ENCODE data around the gene CLTB.
"Not testable (repeated sequence)": the region's sequence is repeated elsewhere in the genome, so short reads cannot be mapped to it uniquely, and the experiment has no call there.

CLTB gene, protein sequence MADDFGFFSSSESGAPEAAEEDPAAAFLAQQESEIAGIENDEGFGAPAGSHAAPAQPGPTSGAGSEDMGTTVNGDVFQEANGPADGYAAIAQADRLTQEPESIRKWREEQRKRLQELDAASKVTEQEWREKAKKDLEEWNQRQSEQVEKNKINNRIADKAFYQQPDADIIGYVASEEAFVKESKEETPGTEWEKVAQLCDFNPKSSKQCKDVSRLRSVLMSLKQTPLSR

DNA sequence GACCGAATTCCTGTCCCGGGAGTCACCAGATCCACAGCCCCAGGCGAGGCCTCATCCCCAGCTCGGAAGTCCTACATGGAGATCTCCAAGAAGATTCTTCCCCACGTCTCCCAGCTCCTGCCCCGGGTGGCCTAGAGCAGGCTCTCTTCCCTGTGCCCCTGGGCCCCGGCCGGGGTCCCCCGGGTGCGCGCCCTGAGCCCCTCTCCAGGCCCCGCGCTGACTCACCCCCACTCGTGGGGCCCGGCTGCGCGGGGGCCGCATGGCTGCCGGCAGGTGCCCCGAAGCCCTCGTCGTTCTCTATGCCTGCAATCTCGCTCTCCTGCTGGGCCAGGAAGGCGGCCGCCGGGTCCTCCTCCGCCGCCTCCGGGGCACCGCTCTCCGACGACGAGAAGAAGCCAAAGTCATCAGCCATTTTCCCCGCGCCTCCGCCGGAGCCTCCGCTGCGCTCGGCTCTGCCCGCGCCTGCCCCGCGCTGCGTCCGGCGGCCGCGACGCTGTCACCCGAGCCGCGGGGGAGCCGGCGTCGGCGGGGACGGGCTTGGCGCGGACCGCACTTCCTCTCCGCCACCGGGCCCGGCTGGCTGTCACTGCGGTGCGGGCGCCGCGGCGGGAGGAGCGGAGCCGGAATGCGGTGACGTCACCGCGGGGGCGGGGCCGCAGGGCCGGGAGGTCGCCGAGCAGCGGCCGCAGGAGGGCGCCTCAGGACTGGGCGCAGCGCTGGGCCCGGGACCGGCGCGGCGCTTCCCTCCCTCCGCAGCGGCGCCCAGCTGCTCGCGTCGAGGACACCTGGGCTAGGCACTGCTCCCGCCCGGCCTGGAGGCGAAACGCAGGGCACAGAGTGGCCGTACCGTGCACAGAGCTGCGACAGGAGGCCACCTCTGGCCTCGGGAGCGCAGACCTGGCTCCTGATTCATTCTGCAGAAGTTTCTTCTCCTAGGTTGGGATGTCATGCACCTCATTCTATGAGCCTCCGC, at the start of gene CLTB:
TSS of gene CLTB (minus strand) at position 588 of the 973 bp plus-strand sequence. CDS start at position 412, 176 bp downstream.
- peak; percentile 50 for DNase-seq

DNA sequence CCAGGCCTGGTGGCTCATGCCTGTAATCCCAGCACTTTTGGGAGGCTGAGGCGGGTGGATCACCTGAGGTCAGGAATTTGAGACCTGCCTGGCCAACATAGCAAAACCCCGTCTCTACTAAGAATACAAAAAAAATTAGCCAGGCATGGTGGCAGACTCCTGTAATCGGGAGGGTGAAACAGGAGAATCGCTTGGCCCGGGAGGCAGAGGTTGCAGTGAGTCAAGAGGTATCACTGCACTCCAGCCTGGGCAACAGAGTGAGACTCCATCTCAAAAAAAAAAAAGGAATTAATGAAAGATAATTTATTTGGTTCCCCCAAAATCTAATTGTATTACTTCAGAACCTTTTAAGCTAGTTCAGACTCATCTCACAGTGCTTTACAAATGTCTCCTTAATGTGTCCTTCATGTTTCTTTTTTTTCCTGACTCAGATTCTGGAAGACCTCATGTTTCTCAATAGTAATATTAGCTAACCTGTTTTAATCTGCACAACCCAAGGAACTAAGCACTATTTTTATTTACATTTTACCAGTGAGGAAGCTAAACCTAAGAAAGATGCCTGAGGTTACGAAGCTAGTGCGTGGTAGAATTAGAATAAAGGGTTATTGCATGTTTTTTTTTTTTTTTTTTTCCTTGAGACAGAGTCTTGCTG, 46.9 kb upstream of the CLTB start:
- no peak for DNase-seq

DNA sequence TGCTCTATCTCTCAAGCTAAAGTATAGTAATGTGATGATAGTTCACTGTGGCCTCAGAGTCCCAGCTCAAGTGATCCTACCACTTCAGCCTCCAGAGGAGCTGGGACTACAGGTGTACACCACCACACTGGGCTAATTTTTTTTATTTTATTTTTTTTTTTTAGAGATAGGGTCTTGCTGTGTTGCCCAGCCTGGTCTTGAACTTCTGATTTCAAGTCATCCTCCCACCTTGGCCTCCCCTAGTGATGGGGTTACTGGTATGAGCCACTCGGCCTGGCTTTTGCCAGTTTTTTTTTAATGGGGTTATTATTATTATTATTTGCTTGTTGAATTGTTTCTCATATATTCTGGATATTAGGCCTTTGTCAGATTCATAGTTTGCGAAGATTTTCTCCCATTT, 45.0 kb upstream of the CLTB start:
- no peak for DNase-seq

GRCh38 chr5:176458904-176459561, 42.7 kb upstream of the CLTB start:
- DNase-seq: no peak

DNA sequence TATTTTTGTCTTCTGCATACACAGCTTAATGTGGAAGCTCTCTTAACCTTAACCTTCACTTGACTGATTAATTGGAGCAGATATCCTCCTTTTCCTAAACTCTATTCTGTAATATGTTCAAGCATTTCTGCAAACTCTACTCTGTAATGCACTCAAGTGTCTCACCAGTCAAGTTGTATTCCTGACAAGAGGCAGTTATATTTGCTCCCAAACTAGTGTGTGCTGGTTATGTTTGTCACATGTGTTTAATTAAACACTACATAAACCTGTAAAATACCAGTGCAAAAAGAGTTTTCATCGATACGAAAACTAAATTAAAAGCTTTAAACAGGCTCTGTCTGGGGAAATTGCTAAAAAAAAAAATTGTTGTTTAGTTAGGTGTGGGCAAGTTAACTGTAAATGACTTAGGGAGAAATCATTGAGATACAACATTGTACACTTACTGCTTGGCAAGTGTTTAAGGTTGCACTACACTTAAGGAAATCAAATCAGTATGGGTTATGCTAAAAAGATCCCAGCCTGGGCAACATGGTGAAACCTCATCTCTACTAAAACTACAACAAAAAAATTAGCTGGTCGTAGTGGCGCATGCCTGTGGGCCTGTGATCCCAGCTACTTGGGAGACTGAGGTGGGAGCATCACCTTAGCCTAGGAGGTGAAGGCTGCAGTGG, 38.5 kb upstream of the CLTB start:
- DNase-seq: no peak

DNA sequence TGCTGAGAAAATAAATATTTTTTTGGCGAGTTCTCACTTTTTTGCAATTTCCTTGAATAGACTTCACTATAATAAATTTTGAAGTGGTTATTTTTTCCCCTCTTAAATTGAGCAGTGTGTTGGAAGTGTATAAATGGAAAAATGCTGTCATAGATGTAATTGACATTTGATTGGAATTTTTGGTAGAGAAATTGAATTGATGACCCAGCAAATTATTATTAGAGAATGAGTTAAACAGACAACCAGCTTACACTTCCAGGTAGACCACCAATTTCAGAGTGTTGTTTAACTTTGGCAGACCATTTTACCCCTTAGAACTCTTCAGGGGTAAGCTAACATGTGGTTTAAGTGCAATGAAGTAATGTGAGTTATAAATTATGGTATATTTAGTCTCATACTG, 33.7 kb upstream of the CLTB start:
- DNase-seq: no peak

DNA sequence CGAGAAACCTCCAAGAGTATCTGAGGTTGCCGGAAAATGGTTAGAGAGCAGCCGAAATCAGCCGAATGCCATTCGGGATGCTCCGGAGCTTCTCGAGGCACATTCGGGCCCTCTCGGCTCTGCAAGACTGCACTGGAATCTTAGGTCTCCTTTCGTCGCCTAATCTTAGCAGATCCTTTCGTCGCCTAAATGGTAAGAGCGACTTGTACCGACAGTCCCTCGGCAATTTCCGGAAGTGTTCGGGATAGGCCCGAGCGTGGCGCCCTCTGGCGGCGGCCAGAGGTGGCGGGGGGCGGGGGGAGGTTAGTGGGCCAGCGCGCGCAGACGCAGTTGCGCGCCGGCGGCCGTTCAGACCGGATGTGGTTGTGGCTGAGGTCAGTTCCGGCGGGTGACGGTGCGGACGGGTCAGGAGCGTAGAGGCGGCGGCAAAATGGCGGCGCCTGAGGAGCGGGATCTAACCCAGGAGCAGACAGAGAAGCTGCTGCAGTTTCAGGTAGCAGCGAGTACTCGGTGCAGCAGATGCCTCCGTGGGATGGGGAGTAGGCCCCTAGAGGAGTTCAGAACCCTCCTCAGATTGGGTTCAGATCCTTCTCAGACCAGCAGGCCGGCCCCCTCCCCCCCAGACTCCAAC, 31.8 kb upstream of the CLTB start, which contains the start of gene FAF2:
TSS of gene FAF2 (plus strand) at position 408 of the 631 bp plus-strand sequence. CDS start at position 431, 23 bp downstream.
- peak; percentile 84 for DNase-seq

- DNase-seq: no peak
These were observed 31.2 kb upstream of the CLTB start for GRCh38 chr5:176447591-176447977.

- no peak for DNase-seq
These were observed 30.7 kb upstream of the CLTB start for GRCh38 chr5:176446884-176447590.

- no peak for DNase-seq
These were observed 29.8 kb upstream of the CLTB start for GRCh38 chr5:176446028-176446665.

DNA sequence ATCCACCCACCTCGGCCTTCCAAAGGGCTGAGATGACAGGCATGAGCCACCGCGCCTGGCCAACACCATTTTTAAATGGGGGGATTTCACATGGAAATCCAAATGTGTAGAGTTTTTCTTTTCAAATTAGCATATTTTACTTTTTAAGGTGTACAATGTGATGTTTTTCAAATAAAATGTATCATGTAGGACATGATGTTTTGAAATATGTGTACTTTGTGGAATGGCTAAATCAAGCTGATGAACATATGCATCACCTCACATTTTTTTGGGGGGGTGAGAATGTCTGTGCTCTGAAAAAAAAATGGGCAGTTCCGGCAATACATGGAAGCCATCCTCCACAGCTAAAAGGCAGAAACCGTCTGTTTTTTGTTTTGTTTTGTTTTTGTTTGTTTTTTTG, 28.4 kb upstream of the CLTB start:
- DNase-seq: no peak

- DNase-seq: not testable (repeated sequence)
These were observed 26.6 kb upstream of the CLTB start for GRCh38 chr5:176442911-176443310.

DNA sequence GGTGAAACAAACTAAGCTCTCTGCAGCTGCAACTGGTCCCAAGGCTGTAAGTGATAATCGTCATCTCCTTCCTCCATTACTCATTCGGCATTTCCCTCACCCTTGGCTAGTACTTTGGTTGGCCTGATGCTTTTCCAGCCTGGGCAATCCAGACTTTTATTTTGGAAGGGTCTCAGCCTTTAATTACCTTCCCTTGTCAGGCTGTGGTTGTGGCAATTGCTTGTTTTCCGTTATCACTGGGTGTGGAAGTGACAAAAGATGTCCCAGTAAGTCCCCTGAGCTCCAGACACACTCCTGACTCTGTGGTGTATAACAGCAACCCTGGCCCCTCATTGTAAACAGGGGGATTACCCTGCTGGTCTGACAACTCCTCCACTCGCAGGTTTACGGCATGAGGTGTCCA, 25.6 kb upstream of the CLTB start:
- DNase-seq: no peak

DNA sequence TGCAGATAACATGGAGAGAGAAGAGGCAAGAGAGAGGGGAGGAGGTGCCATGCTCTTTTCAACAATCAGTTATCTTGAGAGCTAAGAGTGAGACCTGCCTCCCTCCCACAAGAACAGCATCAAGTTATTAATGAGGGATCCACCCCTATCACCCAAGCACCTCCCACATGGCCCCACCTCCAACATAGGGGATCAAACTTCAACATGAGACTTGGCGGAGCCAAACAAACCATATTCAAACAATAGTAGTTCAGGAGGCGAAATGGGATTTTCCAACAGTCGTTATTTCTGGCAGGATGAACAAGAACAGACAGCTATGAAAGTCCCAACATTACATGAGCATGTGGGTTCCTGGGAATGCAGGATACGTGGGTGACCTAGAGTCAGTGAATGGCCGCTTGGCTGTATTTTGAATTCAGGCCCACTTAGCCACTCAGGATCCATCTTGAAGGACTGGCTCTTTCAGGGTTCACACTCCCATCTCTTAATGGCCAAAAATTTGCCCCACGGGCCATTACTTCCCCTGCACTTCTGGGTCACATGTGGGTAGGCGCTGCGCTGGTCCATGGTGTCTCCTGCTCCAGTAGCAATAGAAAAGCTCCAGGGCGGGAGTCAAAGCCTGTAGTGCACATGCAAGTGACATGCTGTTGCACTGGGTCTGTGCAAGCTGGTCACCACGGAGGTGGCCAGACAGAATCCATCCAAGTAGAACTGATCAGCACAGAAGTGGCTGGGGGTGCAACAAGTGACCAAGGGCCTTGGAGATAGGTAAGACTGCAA, 24.8 kb upstream of the CLTB start:
- no peak for DNase-seq

DNA sequence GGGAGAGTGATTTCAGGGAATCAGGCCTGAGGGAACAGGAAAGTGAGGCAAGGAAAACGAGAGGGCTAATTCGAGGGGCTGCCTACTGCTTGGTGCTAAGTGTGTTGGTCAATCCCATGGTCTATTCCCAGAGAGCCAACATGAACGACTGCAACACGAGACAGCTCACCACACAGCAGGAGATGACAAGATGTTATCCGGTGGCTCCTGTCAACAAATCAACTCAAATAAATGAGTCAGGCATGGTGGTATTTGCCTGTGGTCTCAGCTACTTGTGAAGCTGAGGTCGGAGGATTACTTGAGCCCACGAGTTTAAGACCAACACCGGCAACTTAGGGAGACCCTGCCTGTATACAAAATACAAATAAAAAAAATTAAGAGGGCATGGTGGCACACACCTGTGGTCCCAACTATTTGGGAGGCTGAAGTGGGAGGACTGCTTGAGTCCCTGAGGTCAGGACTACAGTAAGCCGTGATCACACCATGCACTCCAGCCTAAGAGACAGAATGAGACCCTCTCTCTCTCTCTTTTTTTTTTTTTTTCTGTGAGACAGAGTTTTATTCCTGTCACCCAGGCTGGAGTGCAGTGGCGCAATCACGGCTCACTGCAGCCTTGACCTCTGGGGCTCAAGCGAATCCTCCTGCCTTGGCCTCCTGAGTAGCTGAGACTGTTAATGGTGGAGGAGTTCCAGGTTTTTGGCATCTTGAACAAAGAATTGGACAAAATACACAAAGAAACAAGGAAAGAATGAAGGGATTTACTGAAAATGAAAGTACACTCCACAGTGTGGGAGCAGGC, 22.8 kb upstream of the CLTB start:
- no peak for DNase-seq

GRCh38 chr5:176436656-176437055, 20.3 kb upstream of the CLTB start:
- no peak for DNase-seq

GRCh38 chr5:176432707-176433106, 16.4 kb upstream of the CLTB start:
- no peak for DNase-seq

GRCh38 chr5:176429972-176430371, 13.6 kb upstream of the CLTB start:
- DNase-seq: no peak

GRCh38 chr5:176427971-176428370, 11.6 kb upstream of the CLTB start:
- no peak for DNase-seq

Measured in NCI-H2107 (cell line).